GM18951 (cell line): Measurements from ENCODE around the gene HTR2B.
"Not testable (repeated sequence)": the region's sequence is repeated elsewhere in the genome, so short reads cannot be mapped to it uniquely, and the experiment has no call there.

Experiments
- POLR2A ChIP-seq: IDR thresholded peaks from 4 replicates; pipeline ENCODE4 v1.6.1; 2011; ENCODE audit warnings: mild to moderate bottlenecking; ENCODE audit not compliant: insufficient read length, insufficient read depth; ENCODE audit errors: extremely low read depth
- in situ Hi-C: fragments of 300-500 bp; cut with MboI; formaldehyde crosslinking; loops from one replicate; pipeline ENCODE4 v1.12.0; 2022; ENCODE audit warnings: low sequenced_read_pairs, mixed read lengths, inconsistent platforms; ENCODE audit not compliant: unreplicated experiment

Gene HTR2B

DNA sequence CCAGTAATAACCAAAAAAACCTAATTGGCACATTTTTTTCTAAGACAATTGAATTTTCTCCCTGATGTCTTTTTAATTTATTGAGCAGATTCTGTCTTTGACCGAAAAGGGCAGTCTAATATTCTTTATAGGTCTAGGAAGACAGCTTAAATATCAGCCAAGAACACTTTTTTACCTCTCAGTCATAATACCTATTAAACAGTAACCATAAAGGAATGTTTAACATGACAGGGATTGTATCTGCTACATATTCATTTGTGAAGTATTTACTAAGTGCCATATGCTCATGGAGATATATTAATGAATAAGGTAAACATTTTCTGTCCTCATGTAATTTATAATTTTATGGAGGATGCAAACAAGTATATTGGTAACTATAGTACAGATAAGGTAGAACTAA is 3.1 kb upstream of the HTR2B start:
- TF ChIP-seq POLR2A, result no peak

DNA sequence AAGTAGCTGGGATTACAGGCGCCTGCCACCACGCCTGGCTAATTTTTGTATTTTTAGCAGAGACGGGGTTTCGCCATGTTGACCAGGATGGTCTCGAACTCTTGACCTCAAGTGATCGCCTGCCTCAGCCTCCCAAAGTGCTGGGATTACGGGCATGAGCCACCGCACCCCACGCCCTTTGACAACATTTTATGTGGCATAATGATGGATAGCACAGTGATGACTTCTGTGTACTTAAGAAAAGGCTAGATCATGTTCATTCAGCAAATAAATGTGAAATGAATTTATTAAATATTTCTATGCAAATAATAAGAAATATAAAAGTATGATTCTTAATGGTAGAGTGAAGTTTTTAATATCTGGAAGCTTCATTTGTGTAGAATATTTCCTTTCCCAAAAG is 2.6 kb upstream of the HTR2B start:
- no peak for TF ChIP-seq POLR2A

More for the DNA sequence above, 3.1 kb upstream of the HTR2B start:
- in situ Hi-C loops, result no loop called here

DNA sequence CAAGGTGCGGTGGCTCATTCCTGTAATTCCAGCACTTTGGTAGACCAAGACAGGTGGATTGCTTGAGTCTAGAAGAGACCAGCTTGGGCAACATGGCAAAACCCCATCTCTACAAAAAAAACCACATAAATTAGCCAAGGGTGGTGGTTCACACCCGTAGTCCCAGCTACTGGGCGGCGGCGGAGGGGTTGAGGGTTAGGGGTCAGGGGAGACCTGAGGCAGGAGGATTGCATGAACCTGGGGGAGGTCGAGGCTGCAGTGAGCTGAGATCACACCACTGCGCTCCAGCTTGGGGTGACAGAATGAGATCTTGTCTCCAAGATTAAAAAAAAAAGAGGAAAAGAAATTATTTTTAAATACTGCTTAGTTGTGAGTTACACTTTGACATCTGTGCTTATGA is 1.3 kb upstream of the HTR2B start:
- TF ChIP-seq POLR2A, result no peak
- in situ Hi-C loops, result no loop called here

More for the DNA sequence above, 2.6 kb upstream of the HTR2B start:
- in situ Hi-C loops, result no loop called here

DNA sequence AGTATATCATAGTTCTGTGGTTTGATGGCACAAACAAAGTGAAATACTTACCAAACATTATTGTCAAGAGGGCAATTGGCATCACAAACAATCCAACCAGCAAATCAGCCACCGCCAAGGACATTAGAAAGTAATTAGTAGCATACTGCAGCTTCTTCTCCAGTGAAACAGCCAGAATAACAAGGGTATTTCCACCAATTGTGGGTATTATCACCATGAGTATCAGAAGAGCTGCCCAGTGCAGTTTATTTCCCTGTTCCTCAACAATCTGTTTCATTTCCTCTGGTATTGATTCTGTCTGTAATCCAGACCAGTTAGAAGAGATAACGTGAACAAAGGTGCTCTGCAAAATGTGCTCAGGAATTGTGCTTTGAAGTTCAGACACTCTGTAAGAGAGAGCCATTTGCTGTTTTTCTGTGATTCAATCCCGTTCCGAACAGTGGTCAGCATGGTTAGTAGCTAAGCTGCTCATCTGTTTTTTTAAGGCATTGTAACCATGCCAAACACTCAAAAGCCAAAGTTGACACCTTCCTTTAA is 1.4 kb downstream of the HTR2B start:
- in situ Hi-C loops, result no loop called here
- no peak for TF ChIP-seq POLR2A

DNA sequence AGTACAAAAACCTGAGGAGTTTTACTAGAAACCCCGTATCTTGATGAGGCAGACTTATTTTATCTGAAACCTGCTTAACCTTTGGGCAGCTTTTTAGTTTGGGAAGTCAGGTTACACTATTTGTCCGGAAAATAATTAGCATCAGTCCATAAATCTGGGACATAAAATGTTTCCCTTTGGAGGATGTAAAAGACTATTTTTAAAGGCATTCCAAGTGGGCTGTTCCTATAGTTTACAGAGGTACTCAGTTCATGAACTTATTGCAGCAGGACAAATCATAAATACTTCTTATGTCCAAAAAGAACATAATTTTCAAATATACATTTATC is 6.3 kb downstream of the HTR2B start:
- no peak for TF ChIP-seq POLR2A
- in situ Hi-C loops, result no loop called here

DNA sequence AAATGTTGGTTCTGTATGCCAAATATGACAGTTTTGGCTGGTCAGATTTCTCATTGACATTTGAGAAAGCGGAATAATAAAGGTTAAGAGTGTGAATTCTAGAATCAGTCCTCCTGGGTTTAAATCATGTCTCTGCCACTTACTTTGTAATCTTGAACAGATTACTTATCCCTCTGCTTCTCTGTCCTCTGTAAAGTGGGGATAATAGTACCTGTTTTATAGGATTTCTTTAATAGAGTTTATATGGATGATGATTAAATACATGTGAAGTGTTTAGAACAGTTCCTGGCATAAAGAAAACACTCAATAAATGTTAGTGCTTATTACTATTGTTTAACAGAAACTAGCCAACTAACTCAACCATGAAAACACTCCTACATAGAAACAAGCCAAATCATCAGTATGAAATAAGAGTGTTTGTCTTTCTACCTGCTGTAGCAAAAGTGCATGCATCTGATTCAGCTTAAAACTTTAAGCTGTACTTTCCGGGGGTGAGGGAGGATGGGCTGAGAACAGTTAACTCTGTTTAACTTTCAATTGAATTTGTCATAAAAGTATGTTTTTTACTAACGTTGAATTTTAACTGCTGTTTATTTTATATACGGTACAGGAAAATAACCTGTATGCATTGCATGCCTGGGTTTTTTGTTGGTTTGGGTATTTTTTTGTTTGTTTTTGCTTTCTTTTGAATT is 6.8 kb downstream of the HTR2B start:
- in situ Hi-C loops, result no loop called here
- no peak for TF ChIP-seq POLR2A

DNA sequence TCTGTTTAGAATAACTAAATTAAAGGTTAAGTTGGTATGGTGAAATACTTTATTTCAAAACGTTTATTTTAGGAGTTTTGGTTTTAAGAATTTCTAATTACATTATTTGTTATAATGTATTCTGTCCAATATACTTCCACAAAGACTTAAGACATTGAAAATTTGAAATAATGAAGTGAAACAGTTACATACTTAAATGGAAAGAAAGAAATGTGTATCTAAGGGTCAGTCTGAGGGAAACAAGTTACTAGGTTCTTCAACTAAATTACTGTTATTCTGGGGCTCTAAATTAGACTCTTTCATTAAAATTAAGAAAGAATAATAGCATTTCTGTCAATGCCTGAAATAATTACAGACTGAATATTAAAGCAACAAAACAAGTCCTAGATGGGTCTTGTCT is 7.7 kb downstream of the HTR2B start:
- in situ Hi-C loops, result no loop called here
- no peak for TF ChIP-seq POLR2A

DNA sequence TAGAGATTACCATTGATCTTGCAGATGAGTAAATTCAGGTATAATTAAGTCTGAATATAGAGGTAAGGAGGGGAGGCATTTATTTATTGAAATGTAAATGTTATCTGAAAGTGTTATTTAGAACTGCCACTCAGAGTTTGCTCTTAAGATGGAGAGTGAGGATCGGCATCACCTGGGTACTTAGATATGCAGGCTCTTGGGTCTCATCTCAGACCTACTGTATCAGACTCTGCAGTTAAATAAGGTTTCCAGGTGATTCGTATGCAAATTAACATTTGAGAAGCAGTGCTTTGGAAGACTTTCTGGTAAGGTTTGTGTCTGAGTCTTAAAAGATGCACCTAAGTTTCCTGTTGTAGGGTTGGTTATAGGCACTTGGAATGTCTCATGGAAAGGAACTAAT is 9.2 kb downstream of the HTR2B start:
- in situ Hi-C loops, result no loop called here
- TF ChIP-seq POLR2A, result no peak

DNA sequence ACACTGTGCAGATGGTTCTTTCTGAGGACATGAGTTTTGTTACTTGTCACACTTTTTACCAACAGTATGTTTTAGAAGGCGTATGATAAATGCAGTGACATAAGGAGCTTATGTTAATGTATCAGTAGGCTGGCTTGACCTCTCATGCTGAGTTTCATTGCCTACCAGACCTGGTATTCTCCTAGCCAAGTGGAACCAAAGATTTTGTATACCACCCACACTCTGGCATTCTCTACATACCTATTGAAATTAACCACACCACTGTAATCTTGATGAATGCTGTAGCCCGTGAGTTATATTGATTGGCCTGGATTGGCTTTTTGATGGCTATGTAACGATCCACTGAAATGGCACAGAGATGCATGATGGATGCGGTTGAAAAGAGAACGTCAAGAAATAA is 11.4 kb downstream of the HTR2B start:
- TF ChIP-seq POLR2A, result no peak

DNA sequence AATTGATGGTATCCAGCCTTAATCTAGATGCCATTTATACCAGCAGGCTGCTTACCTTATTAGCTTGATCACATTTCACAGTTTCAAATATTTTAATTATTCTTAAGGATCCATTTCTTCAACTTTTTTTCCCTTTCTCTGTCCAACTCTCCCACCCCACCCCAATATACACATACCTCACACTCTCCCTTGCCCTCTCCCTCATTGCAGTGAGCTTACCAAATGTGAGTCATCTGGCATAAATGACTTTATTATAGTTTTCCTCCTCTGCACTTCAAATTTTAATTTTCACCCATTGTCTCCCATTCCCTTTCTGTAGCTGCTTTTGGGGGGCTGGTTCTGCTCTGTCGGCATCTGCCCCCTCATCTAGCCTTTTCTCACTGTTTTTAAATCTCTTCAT is 12.9 kb downstream of the HTR2B start:
- TF ChIP-seq POLR2A, result no peak
- in situ Hi-C loops, result no loop called here

More for the DNA sequence above, 11.4 kb downstream of the HTR2B start:
- in situ Hi-C loops, result no loop called here

DNA sequence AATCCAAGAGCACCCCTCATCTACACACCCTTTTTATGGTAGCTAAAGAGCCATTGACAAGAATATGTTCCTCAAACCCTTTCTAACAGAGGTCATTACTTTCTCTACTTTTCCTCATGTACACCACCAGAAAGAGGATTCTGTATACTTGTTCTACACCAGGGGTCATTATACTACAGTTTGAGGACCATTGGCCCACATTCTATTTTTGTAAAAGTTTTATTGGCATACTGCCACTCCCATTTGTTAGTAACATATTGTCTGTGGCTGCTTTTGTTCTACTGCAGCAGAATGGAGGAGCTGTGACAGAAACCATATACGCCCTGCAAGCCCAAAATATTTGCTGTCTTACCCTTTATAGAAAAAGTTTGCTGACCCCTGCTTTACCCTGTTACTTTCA is 14.3 kb downstream of the HTR2B start:
- no peak for TF ChIP-seq POLR2A
- in situ Hi-C loops, result no loop called here

DNA sequence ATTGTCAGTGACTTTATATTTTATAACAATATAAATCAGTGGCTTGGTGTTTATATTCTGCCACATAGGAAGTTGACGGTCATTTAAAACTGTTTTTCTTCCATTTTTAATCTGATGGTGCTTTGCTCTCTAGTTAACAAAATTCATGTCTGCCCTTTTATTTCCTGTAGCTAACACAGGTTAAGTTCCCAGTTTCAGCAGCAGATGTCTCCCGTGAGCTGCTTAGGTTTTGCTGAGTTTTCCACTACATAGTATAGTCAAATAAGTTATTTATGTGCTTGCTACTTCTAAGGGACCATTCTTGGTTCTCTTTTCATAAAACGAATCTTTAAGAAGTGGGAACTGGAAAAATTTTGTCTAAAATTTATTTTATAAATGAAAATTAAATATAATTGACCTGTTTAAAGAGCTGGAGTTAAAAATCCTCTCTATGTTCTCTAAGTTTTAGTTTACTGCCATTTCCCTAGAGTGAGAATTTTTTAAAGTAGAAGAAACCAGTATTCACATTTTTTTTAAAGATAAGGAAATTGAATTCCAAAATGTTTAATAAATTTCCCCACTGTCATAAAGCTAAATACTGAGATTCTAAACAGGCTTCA is 20.6 kb downstream of the HTR2B start:
- TF ChIP-seq POLR2A, result no peak
- in situ Hi-C loops, result no loop called here

DNA sequence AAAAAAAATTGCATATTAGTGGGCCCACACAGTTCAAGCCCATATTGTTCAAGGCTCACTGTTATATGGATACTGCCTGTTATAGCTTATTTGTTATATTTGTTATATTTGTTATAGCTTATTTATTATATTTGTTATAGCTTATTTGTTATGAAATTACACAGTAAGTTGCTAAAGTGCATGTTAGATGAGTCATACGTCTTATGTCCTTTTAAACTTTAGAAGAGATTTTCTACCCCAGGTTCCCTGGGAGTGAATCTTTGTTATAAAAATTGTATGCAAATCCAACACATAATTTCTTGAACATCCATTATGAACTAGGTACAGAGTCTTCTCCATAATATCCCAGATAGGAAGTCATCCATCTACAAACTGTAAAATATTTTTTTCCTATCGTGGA is 22.1 kb downstream of the HTR2B start:
- in situ Hi-C loops, result no loop called here
- TF ChIP-seq POLR2A, result no peak

DNA sequence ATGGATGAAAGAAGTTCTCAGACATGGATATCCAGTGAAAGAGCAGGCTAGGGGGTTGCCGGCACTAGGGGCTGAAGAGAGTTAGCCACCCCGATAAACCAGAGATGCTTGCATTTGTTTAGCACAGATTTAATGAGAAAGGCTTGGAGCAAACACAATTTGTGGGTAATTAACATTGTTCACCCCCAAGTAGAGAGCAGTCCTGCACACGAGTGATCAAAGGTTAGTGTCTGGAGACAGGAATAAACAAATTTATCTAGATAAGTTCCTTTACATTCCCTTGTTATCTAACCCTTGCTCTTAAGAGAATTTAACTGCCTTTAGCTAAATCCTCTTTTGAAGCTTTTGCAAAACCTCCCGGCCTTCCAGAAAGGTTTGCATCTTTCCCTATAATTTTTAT is 23.9 kb downstream of the HTR2B start:
- in situ Hi-C loops, result no loop called here
- no peak for TF ChIP-seq POLR2A

DNA sequence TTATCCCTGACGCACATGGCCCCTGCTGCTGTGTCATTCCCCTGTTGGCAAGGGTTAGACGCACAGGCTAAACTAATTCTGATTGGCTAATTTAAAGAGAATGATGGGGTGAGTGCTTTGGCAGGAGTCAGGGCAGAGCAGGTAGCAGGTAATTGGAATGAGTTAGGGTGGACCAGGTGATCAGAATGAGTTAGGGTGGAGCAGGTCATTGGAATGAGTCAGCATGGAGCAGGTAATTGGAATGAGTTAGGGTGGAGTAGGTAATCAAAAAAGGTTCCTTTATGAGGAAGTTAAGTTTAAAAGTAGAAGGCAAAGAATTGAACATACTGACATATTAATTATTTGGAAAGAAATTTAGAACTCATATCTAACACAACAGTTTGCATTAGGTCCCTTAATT is 24.5 kb downstream of the HTR2B start:
- in situ Hi-C loops, result not testable (repeated sequence)
